Tibial nerve (tissue), 4 donors: ENCODE data around the gene ECT2. TPM values are rescaled to one million over a fixed set of nuclear protein-coding genes. Genes with fewer than 3 reads are reported as not detected.
"Not testable (repeated sequence)": the region's sequence is repeated elsewhere in the genome, so short reads cannot be mapped to it uniquely, and the experiment has no call there.

Source experiments
- DNase-seq, 2 donors: peaks; one replicate each; pipeline ENCODE4 v3.0.0-alpha.2; 2019; ENCODE audit warnings: low spot score in 2 of 2
- H3K27ac ChIP-seq, 4 donors: fragments of 200-600 bp; sonication (generic) in 3 of 4; one replicate each; pipeline ENCODE4 v1.5.1; 2017 to 2019; ENCODE audit warnings: mild to moderate bottlenecking in 1 of 4
- H3K27me3 ChIP-seq, 2 donors: fragments of 200-600 bp; sonication (generic) in 1 of 2; one replicate each; pipeline versions ENCODE4 v1.5.1 to v1.6.0; 2017 to 2019
- H3K36me3 ChIP-seq, 3 donors: fragments of 200-600 bp; sonication (generic); one replicate each; pipeline ENCODE4 v1.5.1; 2018 to 2019
- H3K4me1 ChIP-seq, 4 donors: fragments of 200-600 bp; sonication (generic) in 3 of 4; one replicate each; pipeline ENCODE4 v1.5.1; 2017 to 2019
- H3K4me3 ChIP-seq, 4 donors: fragments of 200-600 bp; sonication (generic) in 3 of 4; one replicate each; pipeline ENCODE4 v1.5.1; 2017 to 2019; ENCODE audit warnings: mild to moderate bottlenecking in 1 of 4, moderate library complexity in 1 of 4
- H3K9me3 ChIP-seq, 4 donors: fragments of 200-600 bp; sonication (generic) in 3 of 4; one replicate each; pipeline ENCODE4 v1.5.1; 2017 to 2019
- EP300 ChIP-seq, 2 donors: sonication (generic); formaldehyde crosslinking; IDR thresholded peaks; one replicate each; pipeline ENCODE4 v1.6.1; 2017; ENCODE audit warnings: antibody characterized with exemption in 2 of 2, mild to moderate bottlenecking in 1 of 2
- POLR2A ChIP-seq, 2 donors: fragments of 450-650 bp; IDR thresholded peaks; one replicate each; pipeline ENCODE4 v1.6.1; 2017; ENCODE audit warnings: antibody characterized with exemption in 2 of 2, mild to moderate bottlenecking in 2 of 2, moderate library complexity in 2 of 2
- WGBS, 2 donors: methylation state at CpG; one replicate each; pipeline ENCODE4 v1.1.5; 2018; 5-methylcytosine and 5-hydroxymethylcytosine counted together
- total RNA-seq, 4 donors: library from RNA; depleted of rRNA; stranded (reverse); fragments of >200 nt; gene quantifications; one replicate each; pipeline ENCODE4 v1.1.0, GENCODE V29; 2016
- TF ChIP-seq, protein P1 (sequence below), 5 experiments: fragments of 200-600 bp in 3 of 5; fragments of 450-650 bp in 2 of 5; sonication (generic) in 3 of 5; IDR thresholded peaks; one replicate each; pipeline ENCODE4 v1.5.1; 2016 to 2019; ENCODE audit warnings: antibody characterized with exemption in 5 of 5, mild to moderate bottlenecking in 3 of 5, moderate library complexity in 2 of 5

The ECT2 gene
- total RNA-seq, 4 donors from 2014 or later = 3.1 to 9.0 (median 7.0) TPM

DNA sequence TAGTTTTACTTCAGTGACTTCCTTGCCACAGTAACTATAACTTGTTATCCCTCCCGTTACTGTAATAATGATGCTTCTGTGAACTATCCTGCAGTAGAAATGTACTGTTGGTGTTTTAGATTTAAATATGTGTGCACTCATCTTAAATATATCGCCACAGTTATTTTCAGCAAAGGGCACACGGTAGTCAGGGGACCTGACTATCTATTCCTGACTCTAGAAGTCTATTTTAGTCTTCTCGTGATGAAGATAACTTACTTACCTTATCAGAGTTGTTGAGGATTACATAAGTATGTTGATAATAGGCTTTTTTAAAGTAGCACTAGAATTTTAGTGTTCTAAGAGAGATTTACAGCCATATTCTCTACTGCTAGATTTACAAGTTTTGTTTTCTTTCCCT, 65.3 kb downstream of the ECT2 start:
- no peak for TF ChIP-seq POLR2A (IDR thresholded peaks at IDR 0.05)
- no peak for TF ChIP-seq EP300 (IDR thresholded peaks at IDR 0.05)
- TF ChIP-seq, protein P1, sequence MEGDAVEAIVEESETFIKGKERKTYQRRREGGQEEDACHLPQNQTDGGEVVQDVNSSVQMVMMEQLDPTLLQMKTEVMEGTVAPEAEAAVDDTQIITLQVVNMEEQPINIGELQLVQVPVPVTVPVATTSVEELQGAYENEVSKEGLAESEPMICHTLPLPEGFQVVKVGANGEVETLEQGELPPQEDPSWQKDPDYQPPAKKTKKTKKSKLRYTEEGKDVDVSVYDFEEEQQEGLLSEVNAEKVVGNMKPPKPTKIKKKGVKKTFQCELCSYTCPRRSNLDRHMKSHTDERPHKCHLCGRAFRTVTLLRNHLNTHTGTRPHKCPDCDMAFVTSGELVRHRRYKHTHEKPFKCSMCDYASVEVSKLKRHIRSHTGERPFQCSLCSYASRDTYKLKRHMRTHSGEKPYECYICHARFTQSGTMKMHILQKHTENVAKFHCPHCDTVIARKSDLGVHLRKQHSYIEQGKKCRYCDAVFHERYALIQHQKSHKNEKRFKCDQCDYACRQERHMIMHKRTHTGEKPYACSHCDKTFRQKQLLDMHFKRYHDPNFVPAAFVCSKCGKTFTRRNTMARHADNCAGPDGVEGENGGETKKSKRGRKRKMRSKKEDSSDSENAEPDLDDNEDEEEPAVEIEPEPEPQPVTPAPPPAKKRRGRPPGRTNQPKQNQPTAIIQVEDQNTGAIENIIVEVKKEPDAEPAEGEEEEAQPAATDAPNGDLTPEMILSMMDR (IDR thresholded peaks at IDR 0.05) = no peak
- no peaks in the 10 kb centered on the region for H3K4me1 ChIP-seq
- H3K27ac ChIP-seq = no peak overlapping the region
- H3K27me3 ChIP-seq = no peaks in the 10 kb centered on the region
- H3K36me3 ChIP-seq = no peaks in the 10 kb centered on the region
- no peak for DNase-seq
- H3K4me3 ChIP-seq = no peak overlapping the region
- 77 to 84% methylated on average over 4 of the region's 4 CpGs for WGBS, 2 donors
- no peaks in the 10 kb centered on the region for H3K9me3 ChIP-seq

DNA sequence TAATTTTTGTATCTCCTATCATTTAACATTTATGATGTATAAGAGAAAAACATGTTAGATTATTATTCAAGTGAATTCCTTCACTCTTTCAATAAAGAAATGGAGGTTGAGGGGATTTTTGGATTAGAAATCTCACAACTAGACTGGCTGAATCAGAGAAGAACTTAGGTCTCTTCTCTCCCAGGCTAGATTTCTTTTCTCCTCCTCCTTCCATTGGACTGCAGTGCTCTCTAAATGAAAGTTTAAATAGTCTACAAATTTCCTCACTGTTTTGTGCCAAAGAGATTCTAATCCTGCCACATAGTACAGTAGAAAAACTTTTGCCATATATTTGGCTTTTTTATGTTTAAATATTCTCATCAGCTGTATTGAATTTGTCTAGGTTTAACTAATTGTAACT, 65.8 kb downstream of the ECT2 start:
- H3K27me3 ChIP-seq = no peaks in the 10 kb centered on the region

DNA sequence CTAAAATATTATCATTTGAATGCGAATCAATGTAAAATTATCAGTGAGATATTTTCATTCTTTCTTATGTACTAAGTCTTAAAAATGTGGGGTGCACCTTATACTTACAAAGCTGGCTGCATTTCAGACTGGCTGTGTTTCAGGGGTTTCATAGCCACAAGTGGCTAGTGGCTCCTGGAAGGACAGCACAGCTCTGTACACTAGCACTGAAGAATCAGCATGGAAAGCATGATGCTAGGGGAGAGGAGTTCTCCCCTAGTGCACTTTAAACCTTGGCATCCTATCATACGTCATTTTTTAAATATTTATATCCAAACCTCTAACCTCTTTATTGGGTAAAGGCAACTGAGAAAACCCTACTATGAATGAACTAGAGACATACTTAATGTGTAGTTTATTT, 66.4 kb downstream of the ECT2 start:
- no peak overlapping the region for H3K27ac ChIP-seq
- no peaks in the 10 kb centered on the region for H3K36me3 ChIP-seq
- H3K9me3 ChIP-seq = no peaks in the 10 kb centered on the region
- no peak for DNase-seq
- H3K27me3 ChIP-seq = no peaks in the 10 kb centered on the region
- 88 to 90% methylated on average over 2 of the region's 2 CpGs for WGBS, 2 donors
- no peak for TF ChIP-seq EP300 (IDR thresholded peaks at IDR 0.05)
- TF ChIP-seq, protein P1 (IDR thresholded peaks at IDR 0.05) = no peak
- TF ChIP-seq POLR2A (IDR thresholded peaks at IDR 0.05) = no peak
- H3K4me3 ChIP-seq = no peak overlapping the region
- H3K4me1 ChIP-seq = no peaks in the 10 kb centered on the region

More for the DNA sequence above, 65.8 kb downstream of the ECT2 start:
- no peaks in the 10 kb centered on the region for H3K4me1 ChIP-seq
- no peak for DNase-seq
- H3K4me3 ChIP-seq = no peak overlapping the region
- TF ChIP-seq POLR2A (IDR thresholded peaks at IDR 0.05) = no peak
- TF ChIP-seq, protein P1 (IDR thresholded peaks at IDR 0.05) = no peak
- TF ChIP-seq EP300 (IDR thresholded peaks at IDR 0.05) = no peak
- no peaks in the 10 kb centered on the region for H3K9me3 ChIP-seq
- H3K27ac ChIP-seq = no peak overlapping the region
- H3K36me3 ChIP-seq = no peaks in the 10 kb centered on the region

DNA sequence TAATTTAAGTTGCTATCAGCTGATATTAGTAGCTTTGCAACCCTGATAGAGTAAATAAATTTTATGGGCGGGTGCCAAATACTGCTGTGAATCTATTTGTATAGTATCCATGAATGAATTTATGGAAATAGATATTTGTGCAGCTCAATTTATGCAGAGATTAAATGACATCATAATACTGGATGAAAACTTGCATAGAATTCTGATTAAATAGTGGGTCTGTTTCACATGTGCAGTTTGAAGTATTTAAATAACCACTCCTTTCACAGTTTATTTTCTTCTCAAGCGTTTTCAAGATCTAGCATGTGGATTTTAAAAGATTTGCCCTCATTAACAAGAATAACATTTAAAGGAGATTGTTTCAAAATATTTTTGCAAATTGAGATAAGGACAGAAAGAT, 70.0 kb downstream of the ECT2 start:
- WGBS, 2 donors = 35 to 49% methylated on average over 2 of the region's 2 CpGs
- Histone ChIP-seq H3K4me1 (no peaks in the 10 kb centered on the region), H3K27me3 (no peaks in the 10 kb centered on the region), H3K4me3 (no peak overlapping the region), H3K36me3 (no peaks in the 10 kb centered on the region), H3K9me3 (peaks cover 0 to under 1% (median 0%) of the 10 kb centered on the region in 4 donors), H3K27ac (no peak overlapping the region)
- no peak for DNase-seq
- TF ChIP-seq POLR2A (IDR thresholded peaks at IDR 0.05) (no peak), EP300 (IDR thresholded peaks at IDR 0.05) (no peak)
- TF ChIP-seq, protein P1 (IDR thresholded peaks at IDR 0.05) = no peak

DNA sequence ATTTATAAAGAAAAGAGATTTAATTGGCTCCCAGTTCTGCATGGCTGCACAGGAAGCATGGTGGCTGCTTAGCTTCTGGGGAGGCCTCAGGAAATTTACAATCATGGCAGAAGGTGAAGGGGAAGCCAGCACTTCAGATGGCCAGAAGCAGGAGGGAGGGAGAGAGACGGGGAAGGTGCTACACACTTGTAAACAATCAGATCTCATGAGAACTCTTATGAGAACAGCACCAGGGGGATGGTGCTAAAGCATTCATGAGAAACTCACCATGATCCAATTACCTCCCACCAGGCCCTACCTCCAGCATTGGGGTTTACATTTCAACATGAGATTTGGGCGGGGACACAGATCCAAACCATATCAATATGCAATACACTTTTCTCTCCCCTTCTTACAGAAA, 73.7 kb downstream of the ECT2 start:
- Histone ChIP-seq H3K4me3 (no peak overlapping the region), H3K27me3 (no peaks in the 10 kb centered on the region), H3K36me3 (no peaks in the 10 kb centered on the region), H3K27ac (no peak overlapping the region), H3K4me1 (no peaks in the 10 kb centered on the region), H3K9me3 (peaks cover 0 to 10% (median 2%) of the 10 kb centered on the region in 4 donors)
- 83 to 86% methylated on average over 2 of the region's 2 CpGs for WGBS, 2 donors
- TF ChIP-seq EP300 (IDR thresholded peaks at IDR 0.05) = no peak
- no peak for TF ChIP-seq POLR2A (IDR thresholded peaks at IDR 0.05)
- TF ChIP-seq, protein P1 (IDR thresholded peaks at IDR 0.05) = no peak
- no peak for DNase-seq

DNA sequence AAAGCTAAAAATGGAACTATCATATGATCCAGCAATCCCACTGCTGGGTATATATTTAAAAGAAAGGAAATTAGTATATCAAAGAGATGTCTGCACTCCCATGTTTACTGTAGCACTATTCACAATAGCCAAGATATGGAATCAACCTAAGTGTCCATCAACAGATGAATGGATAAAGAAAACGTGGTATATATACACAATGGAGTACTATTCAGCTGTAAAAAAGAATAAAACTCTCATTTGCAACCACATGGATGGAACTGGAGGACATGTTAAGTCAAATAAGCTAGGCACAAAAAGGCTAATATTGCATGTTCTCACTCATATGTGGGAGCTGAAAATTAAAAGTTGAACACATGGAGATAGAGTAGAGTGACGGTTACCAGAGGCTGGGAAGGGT, 76.7 kb downstream of the ECT2 start:
- H3K36me3 ChIP-seq, H3K9me3 ChIP-seq, H3K27me3 ChIP-seq, H3K27ac ChIP-seq, H3K4me3 ChIP-seq, DNase-seq, H3K4me1 ChIP-seq: not testable (repeated sequence)
- WGBS, 2 donors = 95% methylated on average over 2 of the region's 2 CpGs
